Stimulated activated CD8-positive, alpha-beta memory T cell treated with anti-CD3 and anti-CD28 coated beads, Interleukin-7, amount 100 ng/mL, for 24 hours (primary cell): Measurements from ENCODE around the gene ERVH48-1.
"Not testable (repeated sequence)": the region's sequence is repeated elsewhere in the genome, so short reads cannot be mapped to it uniquely, and the experiment has no call there.

Experiments
- DNase-seq: peaks from one replicate; pipeline ENCODE4 v3.0.0-alpha.2; 2020; ENCODE audit warnings: low read depth

The ERVH48-1 gene

GRCh38 chr21:42939582-42940413, 14.4 kb upstream of the ERVH48-1 start:
- DNase-seq = no peak

- not testable (repeated sequence) for DNase-seq
Observed at GRCh38 chr21:42938606-42938995, 13.2 kb upstream of the ERVH48-1 start.

GRCh38 chr21:42937960-42938605, 12.7 kb upstream of the ERVH48-1 start:
- no peak for DNase-seq

- DNase-seq = not testable (repeated sequence)
Observed at GRCh38 chr21:42937034-42937940, 11.9 kb upstream of the ERVH48-1 start.

- DNase-seq = not testable (repeated sequence)
Observed at GRCh38 chr21:42936360-42936759, 10.9 kb upstream of the ERVH48-1 start.

GRCh38 chr21:42933973-42934372, 8.5 kb upstream of the ERVH48-1 start:
- DNase-seq = not testable (repeated sequence)

- DNase-seq = not testable (repeated sequence)
Observed at GRCh38 chr21:42933137-42933970, 7.9 kb upstream of the ERVH48-1 start.

- not testable (repeated sequence) for DNase-seq
Observed at GRCh38 chr21:42932378-42933136, 7.1 kb upstream of the ERVH48-1 start.

- DNase-seq = no peak
Observed at GRCh38 chr21:42931560-42932235, 6.3 kb upstream of the ERVH48-1 start.

GRCh38 chr21:42929969-42930368, 4.5 kb upstream of the ERVH48-1 start:
- no peak for DNase-seq

- DNase-seq = not testable (repeated sequence)
Observed at GRCh38 chr21:42927474-42928200, 2.2 kb upstream of the ERVH48-1 start.

GRCh38 chr21:42924433-42924751, 1.0 kb downstream of the ERVH48-1 start:
- no peak for DNase-seq

GRCh38 chr21:42923553-42924432, 1.6 kb downstream of the ERVH48-1 start:
- peak; percentile 27 for DNase-seq

- DNase-seq = no peak
Observed at GRCh38 chr21:42922918-42923317, 2.5 kb downstream of the ERVH48-1 start.

GRCh38 chr21:42921927-42922326, 3.5 kb downstream of the ERVH48-1 start:
- no peak for DNase-seq

GRCh38 chr21:42918291-42918690, 7.1 kb downstream of the ERVH48-1 start:
- DNase-seq = no peak

GRCh38 chr21:42913476-42913875, 12.0 kb downstream of the ERVH48-1 start:
- no peak for DNase-seq

- DNase-seq = not testable (repeated sequence)
Observed at GRCh38 chr21:42911920-42912319, 13.5 kb downstream of the ERVH48-1 start.
